ENCODE measurements around the gene MED9. TPM values are rescaled to one million over a fixed set of nuclear protein-coding genes. Genes with fewer than 3 reads are reported as not detected.

MED9 gene
- total and polyA plus RNA-seq, 10 of the 15 experiments (the other 5 are each of a cell fraction or from before 2014, with no cell fraction given), result 1.5 to 22.4 (median 14.8) TPM

GRCh38 chr17:17496189-17497064 is 19.6 kb downstream of the MED9 start, which contains the start of gene RASD1 (continued):
- TF ChIP-seq CUX1 (IDR thresholded peaks at IDR 0.05; ENCODE audit: insufficient replicate concordance, low read depth, low read length), result no peak
- TF ChIP-seq TCF3 (IDR thresholded peaks at IDR 0.05; ENCODE audit: borderline replicate concordance, insufficient read depth, low read depth, low read length), result no peak
- no peak for TF ChIP-seq ZSCAN29 (IDR thresholded peaks at IDR 0.05)
- TF ChIP-seq NFYA (IDR thresholded peaks at IDR 0.05; ENCODE audit: borderline replicate concordance, low read depth, low read length), result no peak
- TF ChIP-seq POLR2AphosphoS2 (IDR thresholded peaks at IDR 0.05; ENCODE audit: low read depth, low read length), result no peak
- TF ChIP-seq KDM1A (IDR thresholded peaks at IDR 0.05; ENCODE audit: borderline replicate concordance), result no peak
- no peak for TF ChIP-seq NFYB (IDR thresholded peaks at IDR 0.05; ENCODE audit: insufficient read depth, low read depth, low read length)
- 0 out of 2 replicates have a peak, but pooled peaks have one; percentile 48 for TF ChIP-seq STAT1 (conservative IDR thresholded peaks at IDR 0.05)
- TF ChIP-seq DPF2 (IDR thresholded peaks at IDR 0.05), result 0 out of 2 replicates have a peak, but pooled peaks have one; percentile 1
- no peak for TF ChIP-seq YBX1 (IDR thresholded peaks at IDR 0.05)
- no peak for TF ChIP-seq MYC (IDR thresholded peaks at IDR 0.05; ENCODE audit: insufficient read depth, insufficient read length, insufficient replicate concordance, low read length, severe bottlenecking)
- no peak for TF ChIP-seq SMAD5 (IDR thresholded peaks at IDR 0.05; ENCODE audit: low read depth)
- no peak for TF ChIP-seq MTA3 (IDR thresholded peaks at IDR 0.05; ENCODE audit: borderline replicate concordance, low read length)
- peak; percentile 33 for TF ChIP-seq IKZF1 (conservative IDR thresholded peaks at IDR 0.05)
- TF ChIP-seq BRCA1 (IDR thresholded peaks at IDR 0.05; ENCODE audit: low read depth, low read length), result no peak
- no peak for TF ChIP-seq ATF7 (IDR thresholded peaks at IDR 0.05; ENCODE audit: low read depth)
- TF ChIP-seq USF2 (IDR thresholded peaks at IDR 0.05; ENCODE audit: borderline replicate concordance, low read depth, low read length), result no peak
- TF ChIP-seq RFX5 (IDR thresholded peaks at IDR 0.05; ENCODE audit: low read depth, low read length), result no peak
- 0 out of 2 replicates have a peak, but pooled peaks have one; percentile 19 for TF ChIP-seq RUNX3 (IDR thresholded peaks at IDR 0.05; ENCODE audit: low read length)
- TF ChIP-seq MEF2B (IDR thresholded peaks at IDR 0.05; ENCODE audit: partially characterized antibody, poor library complexity, severe bottlenecking), result no peak
- no peak for TF ChIP-seq SUZ12 (IDR thresholded peaks at IDR 0.05; ENCODE audit: unreplicated experiment)
- no peak for TF ChIP-seq PAX8 (IDR thresholded peaks at IDR 0.05)
- no peak for TF ChIP-seq CHD2 (IDR thresholded peaks at IDR 0.05; ENCODE audit: borderline replicate concordance, low read depth, low read length)
- no peak for TF ChIP-seq LARP7 (IDR thresholded peaks at IDR 0.05)
- TF ChIP-seq TAF1 (IDR thresholded peaks at IDR 0.05; ENCODE audit: borderline replicate concordance, low read depth, low read length), result no peak
